OCI-M1 (cell line): ENCODE measurements around the gene S100A12.

Experiments
- DNase-seq: peaks from one replicate; lab custom pipeline; 2025; lab: John Stamatoyannopoulos, UW

Gene S100A12

DNA sequence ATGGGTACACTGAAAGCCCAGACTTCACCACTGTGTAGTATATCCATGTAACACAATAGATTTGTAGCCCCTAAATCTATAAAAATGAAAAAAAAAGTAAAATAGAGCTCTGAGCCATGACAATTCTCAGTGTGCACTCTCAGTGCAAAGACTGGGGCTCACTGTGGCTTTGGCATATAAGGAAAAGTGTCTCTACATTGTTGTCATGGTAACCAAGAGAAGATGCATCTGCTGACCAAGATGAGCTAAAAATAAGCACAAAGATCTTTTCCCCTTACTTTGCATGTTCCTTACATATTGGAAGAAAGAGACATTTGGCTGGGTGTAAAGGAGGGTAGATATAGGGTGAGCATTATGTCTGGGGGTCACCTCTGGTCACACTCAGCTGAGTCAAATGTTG lies 38.8 kb downstream of the S100A12 start:
- no peak for DNase-seq

DNA sequence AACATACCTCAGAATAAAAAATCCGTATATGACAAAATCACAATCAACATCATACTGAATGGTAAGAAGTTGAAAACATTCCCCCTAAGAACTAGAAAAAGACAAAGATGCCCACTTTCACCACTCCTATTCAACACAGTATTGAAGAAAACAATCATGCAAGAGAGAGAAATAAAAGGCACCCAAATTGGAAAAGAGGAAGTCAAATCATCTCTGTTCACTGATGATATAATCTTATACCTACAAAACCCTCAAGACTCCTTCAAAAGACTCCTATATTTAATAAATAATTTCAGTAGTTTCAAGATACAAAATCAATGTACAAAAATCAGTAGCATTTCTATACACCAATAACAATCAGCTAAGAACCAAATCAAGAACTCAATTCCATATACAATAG lies 41.5 kb downstream of the S100A12 start:
- peak; percentile 76 for DNase-seq

DNA sequence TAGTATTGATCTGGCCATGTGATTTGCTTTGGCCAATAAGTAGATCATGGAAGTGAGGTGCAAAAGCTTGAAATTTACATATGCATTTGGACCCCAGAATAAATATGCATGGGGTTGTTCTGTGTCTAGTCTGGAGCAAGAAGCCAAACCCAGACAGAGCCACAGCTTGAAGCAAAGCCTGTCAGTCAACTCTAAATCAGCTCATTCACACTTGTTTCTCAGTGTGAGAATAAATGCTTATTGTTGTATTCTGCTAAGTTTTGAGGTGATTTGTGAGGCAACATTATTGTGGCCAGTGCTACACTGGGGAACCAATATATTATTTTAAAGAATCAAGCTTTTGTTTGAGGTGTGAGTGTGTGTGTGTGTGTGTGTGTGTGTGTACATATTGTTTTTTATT lies 50.5 kb downstream of the S100A12 start:
- no peak for DNase-seq
